A549 (cell line): ENCODE data around the gene NKIRAS1.
"Not testable (repeated sequence)": the region's sequence is repeated elsewhere in the genome, so short reads cannot be mapped to it uniquely, and the experiment has no call there.

Experiments
- ESRRA ChIP-seq: fragments of 150-350 bp; IDR thresholded peaks from 2 replicates; pipeline ENCODE4 v1.6.1; 2014; ENCODE audit warnings: mild to moderate bottlenecking, low read length, borderline replicate concordance
- MAFK ChIP-seq: fragments of 450-650 bp; IDR thresholded peaks from 2 replicates; pipeline ENCODE4 v1.6.1; 2014; ENCODE audit not compliant: partially characterized antibody
- POLR2A ChIP-seq: IDR thresholded peaks from 2 replicates; pipeline ENCODE4 v1.6.1; 2012; ENCODE audit warnings: mild to moderate bottlenecking, low read length
- RNF2 ChIP-seq: fragments of 200-600 bp; sonication (generic); IDR thresholded peaks from 2 replicates; pipeline ENCODE4 v1.6.1; 2016; ENCODE audit warnings: low read depth, mild to moderate bottlenecking, antibody characterized with exemption, moderate library complexity, borderline replicate concordance
- TF ChIP-seq, protein P1 (sequence below): fragments of >200 bp; sonication (Bioruptor Twin); formaldehyde crosslinking; IDR thresholded peaks from 3 replicates; pipeline ENCODE4 v1.5.1; 2016
- TF ChIP-seq, protein P2 (sequence below): fragments of >200 bp; sonication (Bioruptor Twin); formaldehyde crosslinking; IDR thresholded peaks from 2 replicates; pipeline ENCODE4 v1.6.1; 2016

DNA sequence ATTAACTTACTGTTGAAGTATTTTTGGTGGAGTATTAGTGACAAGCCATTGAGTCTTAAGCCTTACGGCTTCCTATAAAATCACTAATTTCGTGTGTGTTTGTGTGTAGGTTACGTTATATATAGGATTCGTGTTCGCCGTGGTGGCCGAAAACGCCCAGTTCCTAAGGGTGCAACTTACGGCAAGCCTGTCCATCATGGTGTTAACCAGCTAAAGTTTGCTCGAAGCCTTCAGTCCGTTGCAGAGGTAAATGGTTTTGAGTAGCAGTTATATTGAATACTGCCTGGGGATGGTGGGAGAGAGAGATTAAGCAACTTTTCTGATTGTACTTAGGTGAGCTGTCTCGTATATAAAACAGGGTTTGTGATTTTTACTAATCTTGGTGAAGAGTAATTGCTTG, 1.5 kb upstream of the NKIRAS1 start:
- TF ChIP-seq, protein P1, sequence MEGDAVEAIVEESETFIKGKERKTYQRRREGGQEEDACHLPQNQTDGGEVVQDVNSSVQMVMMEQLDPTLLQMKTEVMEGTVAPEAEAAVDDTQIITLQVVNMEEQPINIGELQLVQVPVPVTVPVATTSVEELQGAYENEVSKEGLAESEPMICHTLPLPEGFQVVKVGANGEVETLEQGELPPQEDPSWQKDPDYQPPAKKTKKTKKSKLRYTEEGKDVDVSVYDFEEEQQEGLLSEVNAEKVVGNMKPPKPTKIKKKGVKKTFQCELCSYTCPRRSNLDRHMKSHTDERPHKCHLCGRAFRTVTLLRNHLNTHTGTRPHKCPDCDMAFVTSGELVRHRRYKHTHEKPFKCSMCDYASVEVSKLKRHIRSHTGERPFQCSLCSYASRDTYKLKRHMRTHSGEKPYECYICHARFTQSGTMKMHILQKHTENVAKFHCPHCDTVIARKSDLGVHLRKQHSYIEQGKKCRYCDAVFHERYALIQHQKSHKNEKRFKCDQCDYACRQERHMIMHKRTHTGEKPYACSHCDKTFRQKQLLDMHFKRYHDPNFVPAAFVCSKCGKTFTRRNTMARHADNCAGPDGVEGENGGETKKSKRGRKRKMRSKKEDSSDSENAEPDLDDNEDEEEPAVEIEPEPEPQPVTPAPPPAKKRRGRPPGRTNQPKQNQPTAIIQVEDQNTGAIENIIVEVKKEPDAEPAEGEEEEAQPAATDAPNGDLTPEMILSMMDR: not testable (repeated sequence)
- not testable (repeated sequence) for TF ChIP-seq POLR2A, MAFK, RNF2, ESRRA
- TF ChIP-seq, protein P2, sequence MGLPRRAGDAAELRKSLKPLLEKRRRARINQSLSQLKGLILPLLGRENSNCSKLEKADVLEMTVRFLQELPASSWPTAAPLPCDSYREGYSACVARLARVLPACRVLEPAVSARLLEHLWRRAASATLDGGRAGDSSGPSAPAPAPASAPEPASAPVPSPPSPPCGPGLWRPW: not testable (repeated sequence)
